ENCODE data around the gene PRELID3B.

PRELID3B gene

GRCh38 chr20:59007665-59008511 lies 34.7 kb downstream of the PRELID3B start:
- H3K4me1 Mint-ChIP-seq (ENCODE audit: low read depth in 2 of 2): peaks cover 28 to 36% of the 10 kb centered on the region in 2 donors
- ATAC-seq (replicated peaks) (no peak), DNase-seq (no peak)
- no peaks in the 10 kb centered on the region for H3K27me3 Mint-ChIP-seq
- H3K4me3 Mint-ChIP-seq: peak overlapping the region; percentile 80 to 86
- H3K36me3 Mint-ChIP-seq (ENCODE audit: insufficient read depth): peaks cover 4% of the 10 kb centered on the region
- H3K9me3 Mint-ChIP-seq: no peaks in the 10 kb centered on the region
- peak overlapping the region in 1 of 2 donors; percentile 83 for H3K27ac Mint-ChIP-seq

GRCh38 chr20:59006864-59007664 lies 35.5 kb downstream of the PRELID3B start, which contains the start of gene CTSZ:
Gene CTSZ (minus strand): TSS chr20:59007254. CDS start chr20:59007128, 126 bp downstream.
- DNase-seq: peak in 2 of 3 experiments; percentile 24 to 26

GRCh38 chr20:59006167-59006863 lies 36.3 kb downstream of the PRELID3B start:
- H3K36me3 Mint-ChIP-seq (ENCODE audit: insufficient read depth): peaks cover 8% of the 10 kb centered on the region
- DNase-seq (no peak), ATAC-seq (replicated peaks) (no peak)
- H3K9me3 Mint-ChIP-seq: no peaks in the 10 kb centered on the region
- H3K27me3 Mint-ChIP-seq: no peaks in the 10 kb centered on the region
- peak overlapping the region; percentile 86 to 97 for H3K27ac Mint-ChIP-seq
- H3K4me1 Mint-ChIP-seq (ENCODE audit: low read depth in 2 of 2): peaks cover 35% of the 10 kb centered on the region in 2 donors
- peak overlapping the region; percentile 82 for H3K4me3 Mint-ChIP-seq

More at GRCh38 chr20:59006864-59007664, 35.5 kb downstream of the PRELID3B start, which contains the start of gene CTSZ:
- Mint-ChIP-seq H3K9me3 (no peaks in the 10 kb centered on the region), H3K36me3 (ENCODE audit: insufficient read depth) (peaks cover 8% of the 10 kb centered on the region), H3K4me3 (peak within 1 kb of the TSS; percentile 82 to 86), H3K27me3 (no peaks in the 10 kb centered on the region), H3K4me1 (ENCODE audit: low read depth in 2 of 2) (peaks cover 35 to 36% of the 10 kb centered on the region in 2 donors), H3K27ac (peak within 1 kb of the TSS; percentile 86 to 97)
- peak; percentile 66 for ATAC-seq (replicated peaks)

GRCh38 chr20:59005523-59006166 lies 36.9 kb downstream of the PRELID3B start:
- Mint-ChIP-seq H3K9me3 (no peaks in the 10 kb centered on the region), H3K4me3 (peak overlapping the region; percentile 82), H3K36me3 (ENCODE audit: insufficient read depth) (peaks cover 8% of the 10 kb centered on the region), H3K27me3 (no peaks in the 10 kb centered on the region), H3K27ac (peak overlapping the region; percentile 93 to 97), H3K4me1 (ENCODE audit: low read depth in 2 of 2) (peaks cover 33 to 35% of the 10 kb centered on the region in 2 donors)
- ATAC-seq (replicated peaks): no peak
- no peak for DNase-seq

- peak overlapping the region; percentile 82 for H3K4me3 Mint-ChIP-seq
- peaks cover 11% of the 10 kb centered on the region for H3K36me3 Mint-ChIP-seq (ENCODE audit: insufficient read depth)
- peak overlapping the region; percentile 93 to 97 for H3K27ac Mint-ChIP-seq
- ATAC-seq (replicated peaks) (peak; percentile 50), DNase-seq (peak in 2 of 3 experiments; percentile 21 to 36)
- H3K27me3 Mint-ChIP-seq: no peaks in the 10 kb centered on the region
- no peaks in the 10 kb centered on the region for H3K9me3 Mint-ChIP-seq
- peaks cover 33 to 35% of the 10 kb centered on the region in 2 donors for H3K4me1 Mint-ChIP-seq (ENCODE audit: low read depth in 2 of 2)
Measured at GRCh38 chr20:59004763-59005522, 37.6 kb downstream of the PRELID3B start.

- H3K4me1 Mint-ChIP-seq (ENCODE audit: low read depth in 2 of 2): peaks cover 33 to 35% of the 10 kb centered on the region in 2 donors
- ATAC-seq (replicated peaks): no peak
- no peaks in the 10 kb centered on the region for H3K9me3 Mint-ChIP-seq
- peak; percentile 33 to 44 (median 40) for DNase-seq
- H3K36me3 Mint-ChIP-seq (ENCODE audit: insufficient read depth): peaks cover 12% of the 10 kb centered on the region
- H3K4me3 Mint-ChIP-seq: peak overlapping the region; percentile 82
- H3K27ac Mint-ChIP-seq: peak overlapping the region; percentile 93 to 97
- H3K27me3 Mint-ChIP-seq: no peaks in the 10 kb centered on the region
Measured at GRCh38 chr20:59004493-59004762, 38.2 kb downstream of the PRELID3B start.

GRCh38 chr20:59003836-59004492 lies 38.6 kb downstream of the PRELID3B start:
- DNase-seq (no peak), ATAC-seq (replicated peaks) (no peak)
- H3K36me3 Mint-ChIP-seq (ENCODE audit: insufficient read depth): peaks cover 15% of the 10 kb centered on the region
- peak overlapping the region; percentile 82 for H3K4me3 Mint-ChIP-seq
- no peaks in the 10 kb centered on the region for H3K27me3 Mint-ChIP-seq
- H3K4me1 Mint-ChIP-seq (ENCODE audit: low read depth in 2 of 2): peaks cover 33 to 35% of the 10 kb centered on the region in 2 donors
- no peaks in the 10 kb centered on the region for H3K9me3 Mint-ChIP-seq
- H3K27ac Mint-ChIP-seq: peak overlapping the region; percentile 93 to 97

GRCh38 chr20:59002874-59003399 lies 39.6 kb downstream of the PRELID3B start:
- Mint-ChIP-seq H3K4me3 (no peak overlapping the region), H3K36me3 (ENCODE audit: insufficient read depth) (peaks cover 20% of the 10 kb centered on the region)
- ATAC-seq (replicated peaks): no peak

GRCh38 chr20:59002388-59002787 lies 40.2 kb downstream of the PRELID3B start:
- ATAC-seq (replicated peaks) (no peak), DNase-seq (no peak)
- Mint-ChIP-seq H3K36me3 (ENCODE audit: insufficient read depth) (peaks cover 23% of the 10 kb centered on the region), H3K27me3 (no peaks in the 10 kb centered on the region), H3K4me1 (ENCODE audit: low read depth in 2 of 2) (peaks cover 30 to 35% of the 10 kb centered on the region in 2 donors), H3K9me3 (no peaks in the 10 kb centered on the region), H3K27ac (peak overlapping the region in 1 of 2 donors; percentile 97), H3K4me3 (no peak overlapping the region)

More at GRCh38 chr20:59002874-59003399, 39.6 kb downstream of the PRELID3B start:
- H3K4me1 Mint-ChIP-seq (ENCODE audit: low read depth in 2 of 2): peaks cover 33 to 35% of the 10 kb centered on the region in 2 donors
- no peaks in the 10 kb centered on the region for H3K27me3 Mint-ChIP-seq
- DNase-seq: no peak
- peak overlapping the region; percentile 93 to 97 for H3K27ac Mint-ChIP-seq
- no peaks in the 10 kb centered on the region for H3K9me3 Mint-ChIP-seq

GRCh38 chr20:59001449-59002171 lies 41.0 kb downstream of the PRELID3B start:
- H3K4me3 Mint-ChIP-seq: no peak overlapping the region
- no peaks in the 10 kb centered on the region for H3K27me3 Mint-ChIP-seq
- H3K36me3 Mint-ChIP-seq (ENCODE audit: insufficient read depth): peaks cover 31% of the 10 kb centered on the region
- H3K9me3 Mint-ChIP-seq: no peaks in the 10 kb centered on the region
- DNase-seq (no peak), ATAC-seq (replicated peaks) (no peak)
- H3K4me1 Mint-ChIP-seq (ENCODE audit: low read depth in 2 of 2): peaks cover 30 to 35% of the 10 kb centered on the region in 2 donors
- no peak overlapping the region for H3K27ac Mint-ChIP-seq

GRCh38 chr20:59001068-59001448 lies 41.5 kb downstream of the PRELID3B start:
- Mint-ChIP-seq H3K27me3 (no peaks in the 10 kb centered on the region), H3K27ac (no peak overlapping the region), H3K4me3 (no peak overlapping the region), H3K9me3 (no peaks in the 10 kb centered on the region), H3K36me3 (ENCODE audit: insufficient read depth) (peaks cover 36% of the 10 kb centered on the region), H3K4me1 (ENCODE audit: low read depth in 2 of 2) (peaks cover 27 to 33% of the 10 kb centered on the region in 2 donors)
- ATAC-seq (replicated peaks) (no peak), DNase-seq (no peak)
